IPS-NIHi7 (cell line): ENCODE results near the gene ZNF619.

Source experiments
- DNase-seq: peaks from one replicate; pipeline ENCODE4 v3.0.0; 2012; ENCODE audit warnings: mixed read lengths; ENCODE audit errors: extremely low spot score

ZNF619 gene

GRCh38 chr3:40465111-40465407 lies 11.9 kb upstream of the ZNF619 start:
- DNase-seq: peak; percentile 18

GRCh38 chr3:40465456-40465855 lies 11.5 kb upstream of the ZNF619 start:
- no peak for DNase-seq

GRCh38 chr3:40468018-40468417 lies 8.9 kb upstream of the ZNF619 start:
- DNase-seq: no peak

GRCh38 chr3:40470701-40471100 lies 6.2 kb upstream of the ZNF619 start:
- DNase-seq: no peak

- no peak for DNase-seq
Measured at GRCh38 chr3:40477666-40478065, 744 bp downstream of the ZNF619 start.

GRCh38 chr3:40487172-40487571 lies 10.2 kb downstream of the ZNF619 start:
- DNase-seq: no peak

GRCh38 chr3:40490916-40491315 lies 14.0 kb downstream of the ZNF619 start:
- no peak for DNase-seq

GRCh38 chr3:40494698-40495097 lies 17.8 kb downstream of the ZNF619 start:
- peak; percentile 16 for DNase-seq

GRCh38 chr3:40497288-40497687 lies 20.4 kb downstream of the ZNF619 start:
- no peak for DNase-seq

- DNase-seq: no peak
Measured at GRCh38 chr3:40499952-40500351, 23.0 kb downstream of the ZNF619 start.

- DNase-seq: no peak
Measured at GRCh38 chr3:40502034-40502433, 25.1 kb downstream of the ZNF619 start.

GRCh38 chr3:40504636-40505430 lies 27.9 kb downstream of the ZNF619 start:
- DNase-seq: no peak

- peak; percentile 94 for DNase-seq
Measured at GRCh38 chr3:40505599-40506462, 28.9 kb downstream of the ZNF619 start, which contains the start of gene ZNF620. ZNF620 (plus strand) TSS chr3:40506039; CDS start chr3:40506353, 314 bp downstream.

- no peak for DNase-seq
Measured at GRCh38 chr3:40511031-40511718, 34.3 kb downstream of the ZNF619 start.

- no peak for DNase-seq
Measured at GRCh38 chr3:40516201-40516600, 39.3 kb downstream of the ZNF619 start.

GRCh38 chr3:40518067-40518466 lies 41.1 kb downstream of the ZNF619 start:
- DNase-seq: no peak

- no peak for DNase-seq
Measured at GRCh38 chr3:40518848-40519247, 41.9 kb downstream of the ZNF619 start.

- no peak for DNase-seq
Measured at GRCh38 chr3:40521254-40521653, 44.3 kb downstream of the ZNF619 start.

GRCh38 chr3:40523781-40524180 lies 46.9 kb downstream of the ZNF619 start:
- no peak for DNase-seq

GRCh38 chr3:40524222-40524567 lies 47.3 kb downstream of the ZNF619 start:
- DNase-seq: no peak

GRCh38 chr3:40524568-40525285 lies 47.8 kb downstream of the ZNF619 start, which contains the start of gene ZNF621:
ZNF621 (plus strand) TSS chr3:40524960; CDS start chr3:40525841, 881 bp downstream.
- peak; percentile 98 for DNase-seq

- DNase-seq: no peak
Measured at GRCh38 chr3:40528426-40528825, 51.5 kb downstream of the ZNF619 start.
